A549 (cell line): Measurements from ENCODE around the gene SVIL. TPM values are rescaled to one million over a fixed set of nuclear protein-coding genes. Genes with fewer than 3 reads are reported as not detected.

Source experiments
- ATAC-seq, 2 experiments: fragments of 200-7000 bp in 1 of 2; fragments of >200 bp in 1 of 2; cut with Nextera tagmentation in 1 of 2; cut with Tn5 transposase in 1 of 2; 3 replicates each; pipeline versions ENCODE4 v1.8.0 to v1.9.1; 2018 to 2020; ENCODE audit warnings: mild to moderate bottlenecking in 1 of 2, moderate library complexity in 1 of 2
- CTCF ChIA-PET: fragments of 300-600 bp; sonication (Branson Sonifier 250); formaldehyde crosslinking; extraction: SDS; loops from one replicate; lab custom pipeline; 2021; ENCODE audit warnings: antibody characterized with exemption, inconsistent platforms; lab: Yijun Ruan, JAX
- POLR2A ChIA-PET: fragments of 350-600 bp; formaldehyde crosslinking; extraction: SDS; loops from one replicate; lab custom pipeline; 2021; ENCODE audit warnings: antibody characterized with exemption, inconsistent platforms; lab: Yijun Ruan, JAX
- DNase-seq, 2 experiments: peaks; one replicate each; pipeline versions ENCODE4 v3.0.0 to v3.0.0-alpha.2; 2011 to 2016; ENCODE audit warnings: low read depth in 1 of 2, low spot score in 1 of 2
- FAIRE-seq: peaks from 2 replicates; lab custom pipeline; 2011; peaks lifted over from hg19 to GRCh38; lab: Jason Lieb, UNC
- H3K27ac ChIP-seq, 2 experiments: fragments of >200 bp; sonication (Bioruptor Twin); formaldehyde crosslinking; 3 replicates each; pipeline ENCODE4 v1.5.1; 2016 to 2017
- H3K4me1 ChIP-seq: fragments of >200 bp; sonication (Bioruptor Twin); formaldehyde crosslinking; 3 replicates; pipeline ENCODE4 v1.6.1; 2016
- H3K4me2 ChIP-seq: fragments of >200 bp; sonication (Bioruptor Twin); formaldehyde crosslinking; 3 replicates; pipeline ENCODE4 v1.6.1; 2016
- H3K4me3 ChIP-seq: fragments of >200 bp; sonication (Bioruptor Twin); formaldehyde crosslinking; 3 replicates; pipeline ENCODE4 v1.5.1; 2016
- H3K9me3 ChIP-seq: fragments of >200 bp; sonication (Bioruptor Twin); formaldehyde crosslinking; 3 replicates; pipeline ENCODE4 v1.6.1; 2016
- E2F6 ChIP-seq: IDR thresholded peaks from 2 replicates; pipeline ENCODE4 v1.6.1; 2012; ENCODE audit warnings: low read depth, borderline replicate concordance
- EHMT2 ChIP-seq: fragments of 200-600 bp; sonication (generic); IDR thresholded peaks from 2 replicates; pipeline ENCODE4 v1.6.1; 2016; ENCODE audit warnings: antibody characterized with exemption, low read depth, mild to moderate bottlenecking, moderate library complexity
- ESRRA ChIP-seq: fragments of 150-350 bp; IDR thresholded peaks from 2 replicates; pipeline ENCODE4 v1.6.1; 2014; ENCODE audit warnings: mild to moderate bottlenecking, low read length, borderline replicate concordance
- FOSL2 ChIP-seq, 2 experiments: fragments of 450-650 bp in 1 of 2; fragments of >200 bp in 1 of 2; sonication (Bioruptor Twin) in 1 of 2; formaldehyde crosslinking; IDR thresholded peaks; 2 replicates each; pipeline versions ENCODE4 v1.5.0 to v1.6.1; 2016 to 2020; ENCODE audit warnings: mild to moderate bottlenecking in 1 of 2, moderate library complexity in 1 of 2
- HDAC2 ChIP-seq: fragments of 200-600 bp; sonication (generic); IDR thresholded peaks from 2 replicates; pipeline ENCODE4 v1.6.1; 2016
- HEYL ChIP-seq: fragments of 250-450 bp; sonication (Bioruptor Pico); IDR thresholded peaks from 2 replicates; pipeline ENCODE4 v1.8.0; 2021; ENCODE audit warnings: mild to moderate bottlenecking, moderate library complexity
- HOXA7 ChIP-seq: fragments of 250-450 bp; sonication (Bioruptor Pico); IDR thresholded peaks from 2 replicates; pipeline ENCODE4 v1.5.0; 2020; ENCODE audit warnings: mild to moderate bottlenecking, moderate library complexity
- HOXB13 ChIP-seq: fragments of 250-450 bp; sonication (Bioruptor Pico); IDR thresholded peaks from 2 replicates; pipeline ENCODE4 v1.5.0; 2020; ENCODE audit warnings: low read depth, mild to moderate bottlenecking, moderate library complexity
- HOXB5 ChIP-seq: fragments of 250-450 bp; sonication (Bioruptor Pico); IDR thresholded peaks from 2 replicates; pipeline ENCODE4 v1.5.0; 2020; ENCODE audit warnings: mild to moderate bottlenecking, moderate library complexity
- JUN ChIP-seq, 2 experiments: fragments of >200 bp; sonication (Bioruptor Twin); formaldehyde crosslinking; IDR thresholded peaks; 2 replicates in 1 of 2; 3 replicates in 1 of 2; pipeline ENCODE4 v1.6.1; 2016 to 2017
- JUNB ChIP-seq: fragments of >200 bp; sonication (Bioruptor Twin); formaldehyde crosslinking; IDR thresholded peaks from 2 replicates; pipeline ENCODE4 v1.6.1; 2016
- MAX ChIP-seq: IDR thresholded peaks from 2 replicates; pipeline ENCODE4 v1.6.1; 2012
- PBX3 ChIP-seq: IDR thresholded peaks from 2 replicates; pipeline ENCODE4 v1.6.1; 2012
- PHF8 ChIP-seq: fragments of 200-600 bp; sonication (generic); IDR thresholded peaks from 2 replicates; pipeline ENCODE4 v1.6.1; 2016; ENCODE audit warnings: low read depth, mild to moderate bottlenecking, antibody characterized with exemption, moderate library complexity, borderline replicate concordance
- POLR2A ChIP-seq: IDR thresholded peaks from 2 replicates; pipeline ENCODE4 v1.6.1; 2012; ENCODE audit warnings: mild to moderate bottlenecking, low read length
- RAD21 ChIP-seq, 2 experiments: fragments of >200 bp in 1 of 2; sonication (Bioruptor Twin) in 1 of 2; formaldehyde crosslinking in 1 of 2; IDR thresholded peaks in 1 of 2; conservative IDR thresholded peaks in 1 of 2; 2 replicates in 1 of 2; 3 replicates in 1 of 2; pipeline ENCODE4 v1.6.1; 2012 to 2018; ENCODE audit warnings: inconsistent platforms in 1 of 2
- RARB ChIP-seq: fragments of 250-450 bp; sonication (Bioruptor Pico); IDR thresholded peaks from 2 replicates; pipeline ENCODE4 v1.8.0; 2021; ENCODE audit warnings: mild to moderate bottlenecking, moderate library complexity
- RFX5 ChIP-seq: fragments of 450-650 bp; IDR thresholded peaks from 2 replicates; pipeline ENCODE4 v1.7.1; 2014; ENCODE audit warnings: antibody characterized with exemption, mild to moderate bottlenecking, moderate library complexity
- ZC3H11A ChIP-seq: fragments of 450-650 bp; IDR thresholded peaks from 2 replicates; pipeline ENCODE4 v1.6.1; 2014; ENCODE audit warnings: antibody characterized with exemption, mild to moderate bottlenecking
- ZFP36 ChIP-seq: fragments of 450-650 bp; IDR thresholded peaks from 2 replicates; pipeline ENCODE4 v1.6.1; 2014; ENCODE audit warnings: borderline replicate concordance; ENCODE audit not compliant: partially characterized antibody
- WGBS: methylation state at CpG from one replicate; pipeline ENCODE4 v1.1.6; 2017; ENCODE audit errors: missing lambda C conversion rate; 5-methylcytosine and 5-hydroxymethylcytosine counted together
- polyA plus RNA-seq, 4 experiments: library from polyadenylated mRNA; depleted of rRNA in 3 of 4; stranded (reverse); fragments of >200 nt; fragmentation: RNase III in 1 of 4; extraction: RNeasy Plus Mini Kit Qiagen cat#74134 plus additional on column Dnase treatment in 1 of 4; gene quantifications; 2 replicates in 3 of 4; 3 replicates in 1 of 4; pipeline ENCODE4 v1.2.3, GENCODE V29; 2011 to 2017

Gene SVIL
- polyA plus RNA-seq, 2 of the 4 experiments (the other 2 are of a cell fraction) = 12.0 to 20.4 TPM

- Histone ChIP-seq H3K4me2 (no peak overlapping the region), H3K4me3 (no peak overlapping the region), H3K4me1 (no peaks in the 10 kb centered on the region), H3K27ac (no peak overlapping the region), H3K9me3 (no peaks in the 10 kb centered on the region)
- ATAC-seq (no peak), FAIRE-seq (no peak)
- POLR2A ChIA-PET = no interaction called here
- WGBS = 95% methylated on average over 8 of the region's 8 CpGs
- CTCF ChIA-PET = interaction anchor here (1.0 to 1.3 kb wide), 2 partner anchors 44 to 789 kb away, joined by 4 to 5 read pairs; no protein-coding TSS in a partner anchor
- TF ChIP-seq RARB = no peak
- TF ChIP-seq HOXA7 (CRISPR knock-in tag) = no peak
- TF ChIP-seq RFX5 = no peak
- TF ChIP-seq JUNB = no peak
- no peak for TF ChIP-seq FOSL2 (IDR thresholded peaks at IDR 0.05)
- TF ChIP-seq FOSL2 (CRISPR knock-in tag; IDR thresholded peaks at IDR 0.05) = no peak
- TF ChIP-seq JUN (IDR thresholded peaks at IDR 0.05) = no peak
- TF ChIP-seq MAX = no peak
- TF ChIP-seq EHMT2 = no peak
- no peak for TF ChIP-seq ZFP36
- no peak for TF ChIP-seq HDAC2
- TF ChIP-seq HOXB5 = no peak
- no peak for TF ChIP-seq PBX3
- TF ChIP-seq ZC3H11A = no peak
- TF ChIP-seq, all 56 proteins: peak for 0
- no peak for DNase-seq
Measured at GRCh38 chr10:29452546-29452945, 182.2 kb downstream of the SVIL start.

GRCh38 chr10:29451946-29452345 lies 182.8 kb downstream of the SVIL start:
- ATAC-seq = no peak
- POLR2A ChIA-PET = no interaction called here
- no peaks in the 10 kb centered on the region for H3K4me1 ChIP-seq
- no peak for DNase-seq
- no peak for TF ChIP-seq HEYL (CRISPR knock-in tag)
- no peak for TF ChIP-seq ESRRA
- no peak for TF ChIP-seq HOXB13 (CRISPR knock-in tag)
- TF ChIP-seq ZC3H11A = no peak
- TF ChIP-seq RAD21 (conservative IDR thresholded peaks at IDR 0.05 in 1 of 2, IDR thresholded peaks at IDR 0.05 in 1 of 2) = no peak
- no peak for TF ChIP-seq RFX5
- TF ChIP-seq PHF8 = no peak
- TF ChIP-seq POLR2A = no peak
- no peak for TF ChIP-seq E2F6
- TF ChIP-seq HDAC2 = no peak
- TF ChIP-seq, all 56 proteins: peak for 0
- CTCF ChIA-PET = interaction anchor here (1.2 to 2.2 kb wide), 3 partner anchors 9 to 788 kb away, joined by 3 to 7 read pairs (median 5); no protein-coding TSS in a partner anchor
- H3K9me3 ChIP-seq = no peaks in the 10 kb centered on the region
- no peak for FAIRE-seq
- 78% methylated on average over 4 of the region's 4 CpGs for WGBS
- no peak overlapping the region for H3K27ac ChIP-seq
- no peak overlapping the region for H3K4me3 ChIP-seq
- no peak overlapping the region for H3K4me2 ChIP-seq

- Histone ChIP-seq H3K4me3 (no peak overlapping the region), H3K27ac (no peak overlapping the region), H3K4me1 (0 out of 3 replicates have a peak, but pooled peaks cover 5% of the 10 kb centered on the region), H3K9me3 (no peaks in the 10 kb centered on the region), H3K4me2 (no peak overlapping the region)
- ChIA-PET POLR2A (no interaction called here), CTCF (interaction anchor here (0.9 to 3.1 kb wide), 6 partner anchors 10 to 786 kb away, joined by 3 to 17 read pairs (median 5); no protein-coding TSS in a partner anchor)
- DNase-seq (no peak), FAIRE-seq (no peak), ATAC-seq (no peak)
- TF ChIP-seq ZFP36 (peak; percentile 57), HEYL (CRISPR knock-in tag) (no peak)
- WGBS = 95% methylated on average over 6 of the region's 6 CpGs
Measured at GRCh38 chr10:29450405-29450804, 184.4 kb downstream of the SVIL start.
